ENCODE measurements around the gene GTF2F2. TPM values are rescaled to one million over a fixed set of nuclear protein-coding genes. Genes with fewer than 3 reads are reported as not detected.

The GTF2F2 gene
- polyA plus RNA-seq, 2 of the 4 experiments (the other 2 are of a cell fraction) = 21.0 to 30.0 TPM

DNA sequence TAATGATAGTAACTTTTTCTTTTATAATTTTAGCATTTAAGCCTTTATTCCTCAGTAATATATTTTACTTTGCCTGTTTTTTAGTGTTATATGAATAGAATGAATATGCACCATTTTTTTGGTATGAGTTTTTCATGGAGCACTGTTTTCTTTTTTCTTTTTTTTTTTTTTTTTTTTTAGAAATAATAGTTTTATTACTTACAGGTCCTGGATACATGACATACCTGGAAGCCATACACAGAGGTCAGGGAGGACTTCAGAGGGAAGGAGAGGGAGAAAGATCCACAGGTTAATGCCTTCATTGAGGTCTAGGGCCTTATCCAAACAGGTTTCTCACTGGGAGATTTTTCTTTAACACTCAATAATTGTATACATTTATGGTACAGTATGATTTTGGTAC, 54.2 kb downstream of the GTF2F2 start:
- no peak for ATAC-seq
- Histone ChIP-seq H3K4me2 (no peak overlapping the region), H3K4me1 (peaks cover 23% of the 10 kb centered on the region), H3K27ac (no peak overlapping the region), H3K4me3 (no peak overlapping the region), H3K9me3 (no peaks in the 10 kb centered on the region)
- DNase-seq (ENCODE audit: low read depth in 1 of 2, low spot score in 1 of 2) = no peak
- no peak for TF ChIP-seq BHLHE40 (IDR thresholded peaks at IDR 0.05; ENCODE audit: low read depth, low read length)
- no peak for TF ChIP-seq ZC3H11A (IDR thresholded peaks at IDR 0.05)
- TF ChIP-seq TP53 (CRISPR knock-in tag; IDR thresholded peaks at IDR 0.05) = no peak
- no peak for TF ChIP-seq RCOR1 (IDR thresholded peaks at IDR 0.05; ENCODE audit: low read depth, low read length)
- no peak for TF ChIP-seq JUN (IDR thresholded peaks at IDR 0.05)
- no peak for TF ChIP-seq JUNB (IDR thresholded peaks at IDR 0.05)
- TF ChIP-seq HOXB5 (CRISPR knock-in tag; IDR thresholded peaks at IDR 0.05) = no peak
- TF ChIP-seq CHD2 (IDR thresholded peaks at IDR 0.05; ENCODE audit: low read length, partially characterized antibody) = no peak
- POLR2A ChIA-PET = no interaction called here
- FAIRE-seq = no peak
- CTCF ChIA-PET = interaction anchor here (0.5 kb wide), 1 partner anchor 132 kb away, joined by 3 read pairs; no protein-coding TSS in a partner anchor

DNA sequence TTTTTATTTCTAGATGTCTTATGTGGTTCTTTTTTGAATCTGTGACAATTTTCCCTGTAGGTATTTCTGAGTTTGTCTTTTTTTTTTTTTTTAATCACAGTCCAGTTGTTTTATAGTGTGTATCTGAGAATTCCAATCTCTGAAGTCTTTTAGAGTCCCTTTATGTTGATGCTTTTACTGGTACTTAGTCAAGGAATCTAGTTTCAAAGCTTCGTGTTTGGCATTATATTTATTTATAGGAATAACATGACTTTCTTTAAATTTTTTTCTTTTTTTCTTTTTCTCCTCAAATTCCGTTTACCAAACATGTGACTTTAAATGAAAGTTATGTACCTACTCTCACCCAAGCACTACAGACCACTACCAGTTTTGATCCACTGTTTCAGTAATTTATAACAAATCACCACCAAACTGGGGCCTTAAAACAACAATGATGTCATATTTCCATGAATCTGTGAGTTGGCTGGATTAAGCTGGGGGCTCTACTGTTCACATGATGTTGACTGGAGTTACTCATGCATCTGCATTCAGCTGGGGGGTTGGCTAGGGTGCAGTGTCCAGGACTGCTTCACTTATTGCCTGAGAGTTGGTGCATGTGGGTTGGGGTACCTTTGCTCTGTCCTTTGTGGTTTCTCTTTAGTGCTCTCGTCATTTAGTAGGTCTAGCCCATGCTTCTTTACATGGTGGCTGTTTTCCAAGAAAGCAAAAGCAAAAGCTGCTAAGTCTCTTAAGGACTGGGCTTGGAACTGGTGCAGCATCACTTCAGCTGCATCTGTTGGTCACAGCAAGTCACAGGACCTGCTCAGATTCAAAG, 58.2 kb downstream of the GTF2F2 start:
- Histone ChIP-seq H3K9me3 (no peaks in the 10 kb centered on the region), H3K4me2 (peak overlapping the region; percentile 74), H3K4me3 (no peak overlapping the region), H3K27ac (peak overlapping the region; percentile 31 to 69; a peak in 4 of 6 replicates), H3K4me1 (peaks cover 45% of the 10 kb centered on the region)
- FAIRE-seq = no peak
- peak in 1 of 2 experiments; percentile 24 for DNase-seq (ENCODE audit: low read depth in 1 of 2, low spot score in 1 of 2)
- POLR2A ChIA-PET = no interaction called here
- ATAC-seq = peak; percentile 47 to 80; a peak in 4 of 6 replicates
- TF ChIP-seq HDAC2 (IDR thresholded peaks at IDR 0.05) (no peak), POLR2AphosphoS2 (conservative IDR thresholded peaks at IDR 0.05; ENCODE audit: low read length) (no peak), CHD4 (IDR thresholded peaks at IDR 0.05; ENCODE audit: borderline replicate concordance) (no peak), FOXS1 (CRISPR knock-in tag; IDR thresholded peaks at IDR 0.05) (no peak), BHLHE40 (IDR thresholded peaks at IDR 0.05; ENCODE audit: low read depth, low read length) (no peak), JUN (IDR thresholded peaks at IDR 0.05) (no peak), KDM5A (IDR thresholded peaks at IDR 0.05) (no peak), PHF8 (IDR thresholded peaks at IDR 0.05; ENCODE audit: borderline replicate concordance, low read depth) (no peak), NPAS2 (CRISPR knock-in tag; IDR thresholded peaks at IDR 0.05; ENCODE audit: borderline replicate concordance) (no peak)
- TF ChIP-seq, protein P1, sequence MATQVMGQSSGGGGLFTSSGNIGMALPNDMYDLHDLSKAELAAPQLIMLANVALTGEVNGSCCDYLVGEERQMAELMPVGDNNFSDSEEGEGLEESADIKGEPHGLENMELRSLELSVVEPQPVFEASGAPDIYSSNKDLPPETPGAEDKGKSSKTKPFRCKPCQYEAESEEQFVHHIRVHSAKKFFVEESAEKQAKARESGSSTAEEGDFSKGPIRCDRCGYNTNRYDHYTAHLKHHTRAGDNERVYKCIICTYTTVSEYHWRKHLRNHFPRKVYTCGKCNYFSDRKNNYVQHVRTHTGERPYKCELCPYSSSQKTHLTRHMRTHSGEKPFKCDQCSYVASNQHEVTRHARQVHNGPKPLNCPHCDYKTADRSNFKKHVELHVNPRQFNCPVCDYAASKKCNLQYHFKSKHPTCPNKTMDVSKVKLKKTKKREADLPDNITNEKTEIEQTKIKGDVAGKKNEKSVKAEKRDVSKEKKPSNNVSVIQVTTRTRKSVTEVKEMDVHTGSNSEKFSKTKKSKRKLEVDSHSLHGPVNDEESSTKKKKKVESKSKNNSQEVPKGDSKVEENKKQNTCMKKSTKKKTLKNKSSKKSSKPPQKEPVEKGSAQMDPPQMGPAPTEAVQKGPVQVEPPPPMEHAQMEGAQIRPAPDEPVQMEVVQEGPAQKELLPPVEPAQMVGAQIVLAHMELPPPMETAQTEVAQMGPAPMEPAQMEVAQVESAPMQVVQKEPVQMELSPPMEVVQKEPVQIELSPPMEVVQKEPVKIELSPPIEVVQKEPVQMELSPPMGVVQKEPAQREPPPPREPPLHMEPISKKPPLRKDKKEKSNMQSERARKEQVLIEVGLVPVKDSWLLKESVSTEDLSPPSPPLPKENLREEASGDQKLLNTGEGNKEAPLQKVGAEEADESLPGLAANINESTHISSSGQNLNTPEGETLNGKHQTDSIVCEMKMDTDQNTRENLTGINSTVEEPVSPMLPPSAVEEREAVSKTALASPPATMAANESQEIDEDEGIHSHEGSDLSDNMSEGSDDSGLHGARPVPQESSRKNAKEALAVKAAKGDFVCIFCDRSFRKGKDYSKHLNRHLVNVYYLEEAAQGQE (IDR thresholded peaks at IDR 0.05) = no peak
- WGBS (ENCODE audit: missing lambda C conversion rate) = 59% methylated on average over 3 of the region's 3 CpGs
- CTCF ChIA-PET = no interaction called here

DNA sequence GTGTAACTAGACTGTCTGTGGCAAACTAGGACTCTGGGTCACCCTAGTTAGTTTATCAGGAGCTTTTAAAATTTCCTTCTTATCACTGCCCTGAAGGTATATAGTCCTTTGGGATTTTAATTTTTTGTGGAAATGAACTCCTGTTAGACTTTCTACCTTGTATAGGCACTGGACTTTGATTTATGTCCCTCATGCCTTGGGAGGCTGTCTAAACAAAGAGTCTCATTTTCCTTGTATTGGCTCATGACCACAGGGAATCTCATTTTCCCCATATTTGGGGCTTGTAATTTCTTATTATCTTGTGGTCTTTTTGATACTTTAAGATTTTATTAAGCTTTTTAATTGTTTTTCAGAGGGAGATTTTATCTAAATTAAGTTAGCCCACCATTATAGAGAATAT, 59.1 kb downstream of the GTF2F2 start:
- Histone ChIP-seq H3K4me2 (peak overlapping the region; percentile 74), H3K27ac (peak overlapping the region; percentile 31 to 69; a peak in 4 of 6 replicates), H3K4me1 (peaks cover 45% of the 10 kb centered on the region), H3K9me3 (no peaks in the 10 kb centered on the region), H3K4me3 (no peak overlapping the region)
- DNase-seq (ENCODE audit: low read depth in 1 of 2, low spot score in 1 of 2) (peak in 1 of 2 experiments; percentile 33), ATAC-seq (peak in 1 of 2 experiments; percentile 23; a peak in 2 of 6 replicates), FAIRE-seq (no peak)
- POLR2A ChIA-PET = no interaction called here
- CTCF ChIA-PET = interaction anchor here (0.9 kb wide), 1 partner anchor 60 kb away, joined by 5 read pairs; no protein-coding TSS in a partner anchor
- TF ChIP-seq, protein P2, sequence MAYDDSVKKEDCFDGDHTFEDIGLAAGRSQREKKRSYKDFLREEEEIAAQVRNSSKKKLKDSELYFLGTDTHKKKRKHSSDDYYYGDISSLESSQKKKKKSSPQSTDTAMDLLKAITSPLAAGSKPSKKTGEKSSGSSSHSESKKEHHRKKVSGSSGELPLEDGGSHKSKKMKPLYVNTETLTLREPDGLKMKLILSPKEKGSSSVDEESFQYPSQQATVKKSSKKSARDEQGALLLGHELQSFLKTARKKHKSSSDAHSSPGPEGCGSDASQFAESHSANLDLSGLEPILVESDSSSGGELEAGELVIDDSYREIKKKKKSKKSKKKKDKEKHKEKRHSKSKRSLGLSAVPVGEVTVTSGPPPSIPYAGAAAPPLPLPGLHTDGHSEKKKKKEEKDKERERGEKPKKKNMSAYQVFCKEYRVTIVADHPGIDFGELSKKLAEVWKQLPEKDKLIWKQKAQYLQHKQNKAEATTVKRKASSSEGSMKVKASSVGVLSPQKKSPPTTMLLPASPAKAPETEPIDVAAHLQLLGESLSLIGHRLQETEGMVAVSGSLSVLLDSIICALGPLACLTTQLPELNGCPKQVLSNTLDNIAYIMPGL (CRISPR knock-in tag; IDR thresholded peaks at IDR 0.05; ENCODE audit: borderline replicate concordance) = no peak
- no peak for TF ChIP-seq TFCP2L1 (CRISPR knock-in tag; IDR thresholded peaks at IDR 0.05)
- no peak for TF ChIP-seq JUN (IDR thresholded peaks at IDR 0.05)
- TF ChIP-seq ZSCAN20 (CRISPR knock-in tag; IDR thresholded peaks at IDR 0.05) = no peak
- TF ChIP-seq NFE2L2 (conservative IDR thresholded peaks at IDR 0.05; ENCODE audit: low read length) = no peak
- no peak for TF ChIP-seq HOXB5 (CRISPR knock-in tag; IDR thresholded peaks at IDR 0.05)
- no peak for TF ChIP-seq POLR2A (IDR thresholded peaks at IDR 0.05; ENCODE audit: low read length)
- TF ChIP-seq EHF (CRISPR knock-in tag; IDR thresholded peaks at IDR 0.05) = no peak
- TF ChIP-seq, protein P3, sequence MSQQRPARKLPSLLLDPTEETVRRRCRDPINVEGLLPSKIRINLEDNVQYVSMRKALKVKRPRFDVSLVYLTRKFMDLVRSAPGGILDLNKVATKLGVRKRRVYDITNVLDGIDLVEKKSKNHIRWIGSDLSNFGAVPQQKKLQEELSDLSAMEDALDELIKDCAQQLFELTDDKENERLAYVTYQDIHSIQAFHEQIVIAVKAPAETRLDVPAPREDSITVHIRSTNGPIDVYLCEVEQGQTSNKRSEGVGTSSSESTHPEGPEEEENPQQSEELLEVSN (IDR thresholded peaks at IDR 0.05; ENCODE audit: borderline replicate concordance, low read depth) = no peak
- no peak for TF ChIP-seq CHD2 (IDR thresholded peaks at IDR 0.05; ENCODE audit: low read length, partially characterized antibody)
- no peak for TF ChIP-seq RFX5 (IDR thresholded peaks at IDR 0.05)
- no peak for TF ChIP-seq NR3C1 (IDR thresholded peaks at IDR 0.05)
- TF ChIP-seq, protein P4, sequence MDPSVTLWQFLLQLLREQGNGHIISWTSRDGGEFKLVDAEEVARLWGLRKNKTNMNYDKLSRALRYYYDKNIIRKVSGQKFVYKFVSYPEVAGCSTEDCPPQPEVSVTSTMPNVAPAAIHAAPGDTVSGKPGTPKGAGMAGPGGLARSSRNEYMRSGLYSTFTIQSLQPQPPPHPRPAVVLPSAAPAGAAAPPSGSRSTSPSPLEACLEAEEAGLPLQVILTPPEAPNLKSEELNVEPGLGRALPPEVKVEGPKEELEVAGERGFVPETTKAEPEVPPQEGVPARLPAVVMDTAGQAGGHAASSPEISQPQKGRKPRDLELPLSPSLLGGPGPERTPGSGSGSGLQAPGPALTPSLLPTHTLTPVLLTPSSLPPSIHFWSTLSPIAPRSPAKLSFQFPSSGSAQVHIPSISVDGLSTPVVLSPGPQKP (IDR thresholded peaks at IDR 0.05; ENCODE audit: low read depth, low read length) = no peak
- TF ChIP-seq EP300 (IDR thresholded peaks at IDR 0.05) = no peak
- no peak for TF ChIP-seq HOXB13 (CRISPR knock-in tag; IDR thresholded peaks at IDR 0.05; ENCODE audit: low read depth)

Data from A549 (cell line).